Loucy (cell line): Measurements from ENCODE around the gene PVALEF.
A peak's percentile ranks its signal among the peaks of the same experiment; 100 is the strongest.
"Not testable (repeated sequence)": the region's sequence is repeated elsewhere in the genome, so short reads cannot be mapped to it uniquely, and the experiment has no call there.

ENCODE experiments used
- H2AFZ ChIP-seq: fragments of 200-600 bp; sonication (generic); 2 replicates; pipeline ENCODE4 v1.6.0; 2016; ENCODE audit warnings: antibody characterized with exemption, mild to moderate bottlenecking, low read length, moderate library complexity
- H3F3A ChIP-seq: fragments of 200-600 bp; 2 replicates; pipeline ENCODE4 v1.6.0; 2016; ENCODE audit warnings: antibody characterized with exemption, low read depth, mild to moderate bottlenecking
- H3K27me3 ChIP-seq: fragments of 200-600 bp; sonication (generic); 2 replicates; pipeline ENCODE4 v1.6.1; 2014; ENCODE audit warnings: low read length, mild to moderate bottlenecking; ENCODE audit not compliant: insufficient read depth, poor library complexity, severe bottlenecking
- H3K36me3 ChIP-seq: fragments of 200-600 bp; sonication (generic); 2 replicates; pipeline ENCODE4 v1.6.1; 2016; ENCODE audit warnings: low read length; ENCODE audit not compliant: insufficient read depth
- H3K4me1 ChIP-seq: fragments of 200-600 bp; sonication (generic); 2 replicates; pipeline ENCODE4 v1.5.1; 2014; ENCODE audit warnings: low read length, mild to moderate bottlenecking; ENCODE audit not compliant: insufficient read depth, poor library complexity, severe bottlenecking
- H3K4me2 ChIP-seq: fragments of 200-600 bp; sonication (generic); 2 replicates; pipeline ENCODE4 v1.6.0; 2014; ENCODE audit warnings: antibody characterized with exemption, low read length, low read depth, mild to moderate bottlenecking; ENCODE audit not compliant: poor library complexity, severe bottlenecking
- H3K4me3 ChIP-seq: fragments of 200-600 bp; sonication (generic); 2 replicates; pipeline ENCODE4 v1.5.1; 2014; ENCODE audit warnings: low read length, mild to moderate bottlenecking, mixed read lengths; ENCODE audit not compliant: poor library complexity, severe bottlenecking
- H3K79me2 ChIP-seq: fragments of 200-600 bp; sonication (generic); 2 replicates; pipeline ENCODE4 v1.6.1; 2014; ENCODE audit warnings: low read length; ENCODE audit not compliant: insufficient read depth
- H3K9ac ChIP-seq: fragments of 200-600 bp; sonication (generic); 2 replicates; pipeline ENCODE4 v1.6.0; 2014; ENCODE audit warnings: mild to moderate bottlenecking, low read depth, low read length, moderate library complexity; ENCODE audit not compliant: poor library complexity, severe bottlenecking
- H3K9me2 ChIP-seq: fragments of 200-600 bp; sonication (generic); replicated peaks from 2 replicates; pipeline ENCODE4 v1.6.1; 2016; ENCODE audit warnings: low read depth, low read length, mixed read lengths
- H3K9me3 ChIP-seq: fragments of 200-600 bp; sonication (generic); 2 replicates; pipeline ENCODE4 v1.6.1; 2014; ENCODE audit warnings: mild to moderate bottlenecking, antibody characterized with exemption, low read length, low read depth; ENCODE audit not compliant: insufficient read depth
- H4K20me1 ChIP-seq: fragments of 200-600 bp; sonication (generic); 2 replicates; pipeline ENCODE4 v1.6.0; 2014; ENCODE audit warnings: antibody characterized with exemption, low read length, mild to moderate bottlenecking; ENCODE audit not compliant: insufficient read depth, poor library complexity, severe bottlenecking
- CTCF ChIP-seq: fragments of 200-600 bp; sonication (generic); conservative IDR thresholded peaks from 2 replicates; pipeline ENCODE4 v1.5.1; 2014; ENCODE audit warnings: mild to moderate bottlenecking, antibody characterized with exemption, low read length
- EZH2phosphoT487 ChIP-seq: fragments of 200-600 bp; IDR thresholded peaks from 2 replicates; pipeline ENCODE4 v1.6.1; 2018; ENCODE audit warnings: antibody characterized with exemption, mild to moderate bottlenecking, moderate library complexity, borderline replicate concordance

The PVALEF gene

GRCh38 chr17:81223762-81224130 lies 58.4 kb downstream of the PVALEF start:
- H3K27me3 ChIP-seq: no peaks in the 10 kb centered on the region
- no peaks in the 10 kb centered on the region; the same call in 1 of the 2 replicates for H3F3A ChIP-seq
- TF ChIP-seq EZH2phosphoT487: no peak
- TF ChIP-seq CTCF: no peak
- peaks cover 20% of the 10 kb centered on the region for H3K4me1 ChIP-seq
- H3K4me2 ChIP-seq: peak overlapping the region; percentile 52
- peak overlapping the region; percentile 41 for H3K9ac ChIP-seq
- no peaks in the 10 kb centered on the region for H3K9me2 ChIP-seq
- H2AFZ ChIP-seq: peak overlapping the region; percentile 86
- no peak overlapping the region for H3K4me3 ChIP-seq
- peaks cover 27% of the 10 kb centered on the region for H3K79me2 ChIP-seq
- 0 out of 2 replicates have a peak, but pooled peaks cover 4% of the 10 kb centered on the region for H3K36me3 ChIP-seq
- peaks cover 16% of the 10 kb centered on the region for H4K20me1 ChIP-seq
- H3K9me3 ChIP-seq: no peaks in the 10 kb centered on the region

GRCh38 chr17:81227630-81228029 lies 62.3 kb downstream of the PVALEF start:
- H3K4me3 ChIP-seq, H3K9me2 ChIP-seq, H2AFZ ChIP-seq, H3K79me2 ChIP-seq, H3K9me3 ChIP-seq, H3F3A ChIP-seq, H4K20me1 ChIP-seq, H3K27me3 ChIP-seq, H3K4me1 ChIP-seq, H3K9ac ChIP-seq: not testable (repeated sequence)
- Histone ChIP-seq H3K4me2 (peak overlapping the region; percentile 22), H3K36me3 (peaks cover 14% of the 10 kb centered on the region; the same call in 1 of the 2 replicates)

DNA sequence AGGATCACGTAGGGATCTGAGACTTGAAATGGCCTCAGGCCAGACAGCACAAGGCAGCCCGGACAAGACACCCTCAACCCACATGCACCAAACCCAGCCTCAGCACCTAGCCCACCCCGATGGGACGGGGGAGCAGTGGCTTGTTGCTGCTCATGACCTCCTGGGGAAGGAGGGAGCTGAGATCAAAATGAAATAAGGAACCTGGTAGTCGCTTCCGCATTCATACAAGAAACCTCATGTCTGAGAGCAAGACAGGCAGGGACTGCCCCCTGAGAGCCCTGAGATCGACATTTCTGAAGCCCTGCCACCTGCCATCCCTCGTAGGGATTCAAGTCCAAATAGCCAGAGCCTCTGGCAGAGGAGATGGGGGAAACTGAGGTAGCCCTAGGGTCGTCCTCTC lies 63.1 kb downstream of the PVALEF start:
- Histone ChIP-seq H3K79me2 (no peaks in the 10 kb centered on the region), H3K4me2 (no peak overlapping the region), H3K27me3 (no peaks in the 10 kb centered on the region), H3K9ac (no peak overlapping the region), H3K36me3 (peaks cover 17% of the 10 kb centered on the region; the same call in 1 of the 2 replicates), H3K4me1 (peaks cover 6% of the 10 kb centered on the region), H3K9me3 (no peaks in the 10 kb centered on the region), H3K4me3 (no peak overlapping the region), H4K20me1 (no peaks in the 10 kb centered on the region), H3F3A (no peaks in the 10 kb centered on the region; the same call in 1 of the 2 replicates), H2AFZ (no peak overlapping the region), H3K9me2 (no peaks in the 10 kb centered on the region)
- TF ChIP-seq CTCF (no peak), EZH2phosphoT487 (no peak)
